ENCODE measurements around the gene GRAP.

GRAP gene

GRCh38 chr17:18974407-18975149 is 72.2 kb downstream of the GRAP start:
- in situ Hi-C loops (cut with MboI; ENCODE audit: low pct_unique_long_range_greater_than_20kb, low sequenced_read_pairs) = no loop called here
- no peak for DNase-seq

- in situ Hi-C loops (cut with MboI; ENCODE audit: low pct_unique_long_range_greater_than_20kb, low sequenced_read_pairs) = no loop called here
- DNase-seq = no peak
Observed at GRCh38 chr17:18971801-18972200, 75.0 kb downstream of the GRAP start.
